ENCODE measurements around the gene FBXL15.
"Not testable (repeated sequence)": the region's sequence is repeated elsewhere in the genome, so short reads cannot be mapped to it uniquely, and the experiment has no call there.

The FBXL15 gene

DNA sequence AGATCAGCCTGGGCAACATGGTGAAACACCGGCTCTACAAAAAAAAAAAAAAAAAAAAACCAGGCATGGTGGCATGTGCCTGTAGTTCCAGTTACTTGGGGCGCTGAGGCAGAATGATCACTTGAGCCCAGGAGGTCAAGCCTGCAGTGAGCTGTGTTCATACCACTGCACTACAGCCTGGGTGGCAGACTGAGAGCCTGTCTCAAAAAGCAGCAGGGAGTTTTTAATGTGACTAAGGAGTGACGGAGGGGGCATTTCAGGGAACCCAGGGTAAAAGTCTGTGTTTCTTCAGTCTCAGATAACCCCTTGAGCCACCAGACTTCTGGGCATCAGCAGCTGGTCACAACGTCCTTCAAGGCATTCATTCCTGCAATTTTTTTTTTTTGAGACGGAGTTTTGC is 32.9 kb downstream of the FBXL15 start:
- TF ChIP-seq YY1 (IDR thresholded peaks at IDR 0.05; ENCODE audit: insufficient read depth, insufficient read length) (no peak), SUZ12 (IDR thresholded peaks at IDR 0.05; ENCODE audit: extremely low read depth, insufficient read depth, insufficient read length) (no peak), ZNF274 (IDR thresholded peaks at IDR 0.05; ENCODE audit: low read depth, low read length) (no peak)
- no peak for DNase-seq (ENCODE audit: low read depth, low spot score)
- Histone ChIP-seq H3K36me3 (ENCODE audit: insufficient read depth, insufficient read length, low read length) (peaks cover 5% of the 10 kb centered on the region), H3K4me1 (ENCODE audit: insufficient read depth, insufficient read length) (peaks cover 9% of the 10 kb centered on the region), H3K4me3 (ENCODE audit: insufficient read length, low read depth) (no peak overlapping the region), H3K27me3 (ENCODE audit: insufficient read depth, insufficient read length) (no peaks in the 10 kb centered on the region), H3K9me3 (ENCODE audit: insufficient read depth, low read length) (no peaks in the 10 kb centered on the region), H3K9ac (ENCODE audit: insufficient read length, low read depth) (peak overlapping the region; percentile 36)

DNA sequence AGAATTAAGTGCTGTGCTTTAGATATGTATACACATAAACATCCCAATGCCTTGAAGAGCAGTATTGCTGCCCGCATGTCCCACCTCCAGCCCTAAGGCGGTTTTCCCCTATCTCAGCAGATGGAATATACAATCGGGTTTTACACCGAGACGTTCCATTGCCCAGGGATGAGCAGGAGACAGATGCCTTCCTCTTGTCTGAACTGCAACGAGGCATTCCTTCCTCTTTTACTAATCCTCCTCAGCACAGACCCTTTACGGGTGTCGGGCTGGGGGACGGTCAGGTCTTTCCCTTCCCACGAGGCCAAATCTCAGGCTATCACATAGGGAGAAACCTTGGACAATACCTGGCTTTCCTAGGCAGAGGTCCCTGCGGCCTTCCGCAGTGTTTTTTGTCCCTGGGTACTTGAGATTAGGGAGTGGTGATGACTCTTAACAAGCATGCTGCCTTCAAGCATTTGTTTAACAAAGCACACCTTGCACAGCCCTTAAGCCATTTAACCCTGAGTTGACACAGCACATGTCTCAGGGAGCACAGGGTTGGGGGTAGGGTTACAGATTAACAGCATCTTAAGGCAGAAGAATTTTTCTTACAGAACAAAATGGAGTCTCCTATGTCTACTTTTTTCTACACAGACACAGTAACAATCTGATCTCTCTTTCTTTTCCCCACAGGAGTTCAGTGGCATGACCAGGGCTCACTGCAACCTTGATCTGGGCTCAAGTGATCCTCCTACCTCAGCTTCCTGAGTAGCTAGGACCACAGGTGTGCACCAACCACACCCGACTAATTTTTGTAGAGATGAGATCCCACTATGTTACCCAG is 34.2 kb downstream of the FBXL15 start:
- not testable (repeated sequence) for H3K9ac ChIP-seq (ENCODE audit: insufficient read length, low read depth); H3K4me1 ChIP-seq (ENCODE audit: insufficient read depth, insufficient read length); H3K27me3 ChIP-seq (ENCODE audit: insufficient read depth, insufficient read length); H3K9me3 ChIP-seq (ENCODE audit: insufficient read depth, low read length); DNase-seq (ENCODE audit: low read depth, low spot score); H3K4me3 ChIP-seq (ENCODE audit: insufficient read length, low read depth); H3K36me3 ChIP-seq (ENCODE audit: insufficient read depth, insufficient read length, low read length)

DNA sequence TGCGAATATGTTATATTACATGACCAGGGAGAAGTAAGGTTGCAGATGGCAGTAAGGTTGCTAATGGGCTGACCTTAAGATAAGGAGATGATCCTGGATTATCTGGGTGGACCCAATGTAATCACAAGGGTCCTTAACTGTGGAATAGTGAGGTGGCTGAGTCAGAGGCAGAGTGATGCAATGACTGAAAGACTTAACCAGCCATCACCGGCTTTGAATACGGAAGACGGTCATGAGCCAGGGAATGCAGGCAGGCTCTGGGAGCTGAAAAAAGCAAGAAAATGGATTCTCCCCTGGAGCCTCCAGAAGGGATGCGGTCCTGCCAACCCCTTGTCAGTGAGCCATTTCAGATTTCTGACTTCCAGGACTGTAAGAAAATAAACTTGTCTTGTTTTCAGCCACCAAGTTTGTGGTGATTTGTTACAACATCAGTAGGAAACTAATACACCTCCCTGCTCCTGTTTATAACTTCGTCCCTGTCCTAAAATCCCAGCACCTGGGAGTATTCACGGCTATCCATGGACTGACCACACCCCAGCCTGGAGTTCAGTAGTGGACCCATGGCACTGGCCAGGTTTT is 35.3 kb downstream of the FBXL15 start:
- Histone ChIP-seq H3K4me3 (ENCODE audit: insufficient read length, low read depth) (no peak overlapping the region), H3K9me3 (ENCODE audit: insufficient read depth, low read length) (no peaks in the 10 kb centered on the region), H3K4me1 (ENCODE audit: insufficient read depth, insufficient read length) (peaks cover 9% of the 10 kb centered on the region), H3K9ac (ENCODE audit: insufficient read length, low read depth) (no peak overlapping the region), H3K27me3 (ENCODE audit: insufficient read depth, insufficient read length) (no peaks in the 10 kb centered on the region), H3K36me3 (ENCODE audit: insufficient read depth, insufficient read length, low read length) (peaks cover 5% of the 10 kb centered on the region)
- DNase-seq (ENCODE audit: low read depth, low spot score): no peak
- no peak for TF ChIP-seq ZNF274 (IDR thresholded peaks at IDR 0.05; ENCODE audit: low read depth, low read length)
- no peak for TF ChIP-seq YY1 (IDR thresholded peaks at IDR 0.05; ENCODE audit: insufficient read depth, insufficient read length)
- no peak for TF ChIP-seq SUZ12 (IDR thresholded peaks at IDR 0.05; ENCODE audit: extremely low read depth, insufficient read depth, insufficient read length)

DNA sequence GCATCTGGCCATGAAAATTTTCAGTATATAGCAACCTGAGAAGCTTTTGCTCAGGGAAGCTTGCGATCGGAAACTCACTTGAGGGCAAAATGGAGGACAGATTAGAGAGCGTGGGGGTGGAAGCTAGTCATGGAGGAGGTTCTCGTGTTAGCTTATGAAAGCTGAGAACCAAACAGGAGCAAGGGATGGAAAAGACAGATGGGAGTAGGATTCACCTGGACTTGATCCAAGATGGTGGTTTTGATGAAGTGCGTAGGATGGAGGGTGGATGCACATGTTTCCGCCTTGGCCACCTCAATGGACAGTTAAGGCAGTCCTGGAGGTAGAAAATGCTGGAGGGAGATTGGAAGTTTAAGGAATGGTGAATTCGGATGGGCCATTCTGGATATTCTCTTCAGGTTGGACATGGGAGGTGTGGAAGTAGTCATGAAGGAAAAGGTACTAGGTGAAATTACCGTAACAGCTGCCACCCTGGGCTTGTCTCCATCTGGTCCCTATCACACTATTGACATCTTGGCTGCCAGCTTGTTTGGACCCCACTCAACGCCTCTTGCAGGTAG is 37.0 kb downstream of the FBXL15 start:
- no peak overlapping the region for H3K9ac ChIP-seq (ENCODE audit: insufficient read length, low read depth)
- TF ChIP-seq ZNF274 (IDR thresholded peaks at IDR 0.05; ENCODE audit: low read depth, low read length) (no peak), SUZ12 (IDR thresholded peaks at IDR 0.05; ENCODE audit: extremely low read depth, insufficient read depth, insufficient read length) (no peak), YY1 (IDR thresholded peaks at IDR 0.05; ENCODE audit: insufficient read depth, insufficient read length) (no peak)

DNA sequence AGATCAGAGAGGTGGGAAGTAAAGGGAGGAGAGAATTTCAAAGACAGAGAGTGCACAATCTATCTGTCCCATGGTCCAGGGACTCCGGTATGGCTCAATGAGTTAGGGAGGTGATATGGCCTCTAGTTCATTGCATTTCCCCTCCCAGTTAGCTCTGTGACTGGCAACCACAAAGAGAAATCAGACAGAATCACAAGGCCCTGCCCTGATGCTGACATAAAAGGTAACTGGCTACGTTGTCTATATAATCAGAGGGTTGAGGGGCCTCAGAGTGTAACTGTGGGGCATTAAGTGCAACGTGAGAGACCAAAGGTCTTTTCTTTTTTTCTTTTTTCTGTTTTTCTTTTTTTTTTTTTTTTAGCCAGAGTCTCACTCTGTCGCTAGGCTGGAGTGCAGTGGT is 38.0 kb downstream of the FBXL15 start:
- Histone ChIP-seq H3K4me3 (ENCODE audit: insufficient read length, low read depth) (no peak overlapping the region), H3K9me3 (ENCODE audit: insufficient read depth, low read length) (no peaks in the 10 kb centered on the region), H3K9ac (ENCODE audit: insufficient read length, low read depth) (no peak overlapping the region), H3K36me3 (ENCODE audit: insufficient read depth, insufficient read length, low read length) (no peaks in the 10 kb centered on the region), H3K27me3 (ENCODE audit: insufficient read depth, insufficient read length) (no peaks in the 10 kb centered on the region), H3K4me1 (ENCODE audit: insufficient read depth, insufficient read length) (peaks cover 5% of the 10 kb centered on the region)
- TF ChIP-seq SUZ12 (IDR thresholded peaks at IDR 0.05; ENCODE audit: extremely low read depth, insufficient read depth, insufficient read length) (no peak), YY1 (IDR thresholded peaks at IDR 0.05; ENCODE audit: insufficient read depth, insufficient read length) (no peak), ZNF274 (IDR thresholded peaks at IDR 0.05; ENCODE audit: low read depth, low read length) (no peak)
- DNase-seq (ENCODE audit: low read depth, low spot score): no peak

More for the DNA sequence above, 37.0 kb downstream of the FBXL15 start:
- H3K36me3 ChIP-seq (ENCODE audit: insufficient read depth, insufficient read length, low read length): peaks cover 1% of the 10 kb centered on the region
- no peak for DNase-seq (ENCODE audit: low read depth, low spot score)
- H3K27me3 ChIP-seq (ENCODE audit: insufficient read depth, insufficient read length): no peaks in the 10 kb centered on the region
- no peaks in the 10 kb centered on the region for H3K9me3 ChIP-seq (ENCODE audit: insufficient read depth, low read length)
- H3K4me1 ChIP-seq (ENCODE audit: insufficient read depth, insufficient read length): peaks cover 10% of the 10 kb centered on the region
- H3K4me3 ChIP-seq (ENCODE audit: insufficient read length, low read depth): no peak overlapping the region

DNA sequence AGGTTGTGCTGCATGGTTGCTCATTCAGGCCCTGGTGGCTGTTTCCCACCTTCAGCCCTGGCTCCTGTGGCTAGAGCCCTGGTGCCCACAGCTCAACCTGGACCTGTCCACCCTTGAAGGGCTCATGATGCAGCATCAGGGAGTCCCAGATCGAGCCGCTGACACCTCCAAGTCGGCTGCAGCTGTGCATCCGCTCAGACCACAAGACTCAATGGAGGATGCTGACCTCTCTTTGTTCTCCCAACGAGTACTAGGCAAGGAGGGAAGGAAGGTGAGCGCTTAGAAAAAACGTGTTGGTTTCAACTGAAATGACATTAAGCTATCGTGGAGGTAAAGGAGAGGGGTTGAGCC is 40.2 kb downstream of the FBXL15 start:
- H3K9ac ChIP-seq (ENCODE audit: insufficient read length, low read depth): no peak overlapping the region

More for the DNA sequence above, 40.2 kb downstream of the FBXL15 start:
- no peaks in the 10 kb centered on the region for H3K9me3 ChIP-seq (ENCODE audit: insufficient read depth, low read length)
- peaks cover 4% of the 10 kb centered on the region for H3K4me1 ChIP-seq (ENCODE audit: insufficient read depth, insufficient read length)
- no peak overlapping the region for H3K4me3 ChIP-seq (ENCODE audit: insufficient read length, low read depth)
- DNase-seq (ENCODE audit: low read depth, low spot score): no peak
- no peaks in the 10 kb centered on the region for H3K27me3 ChIP-seq (ENCODE audit: insufficient read depth, insufficient read length)
- TF ChIP-seq YY1 (IDR thresholded peaks at IDR 0.05; ENCODE audit: insufficient read depth, insufficient read length): no peak
- no peak for TF ChIP-seq SUZ12 (IDR thresholded peaks at IDR 0.05; ENCODE audit: extremely low read depth, insufficient read depth, insufficient read length)
- TF ChIP-seq ZNF274 (IDR thresholded peaks at IDR 0.05; ENCODE audit: low read depth, low read length): no peak
- H3K36me3 ChIP-seq (ENCODE audit: insufficient read depth, insufficient read length, low read length): no peaks in the 10 kb centered on the region
